Measurements from ENCODE around the gene TCEA2. TPM values are rescaled to one million over a fixed set of nuclear protein-coding genes. Genes with fewer than 3 reads are reported as not detected.
A peak's percentile ranks its signal among the peaks of the same experiment; 100 is the strongest.

The TCEA2 gene
- total and polyA plus RNA-seq, 2 of the 13 experiments (the other 11 are each of a cell fraction or from before 2014, with no cell fraction given): 28.1 to 33.7 TPM

DNA sequence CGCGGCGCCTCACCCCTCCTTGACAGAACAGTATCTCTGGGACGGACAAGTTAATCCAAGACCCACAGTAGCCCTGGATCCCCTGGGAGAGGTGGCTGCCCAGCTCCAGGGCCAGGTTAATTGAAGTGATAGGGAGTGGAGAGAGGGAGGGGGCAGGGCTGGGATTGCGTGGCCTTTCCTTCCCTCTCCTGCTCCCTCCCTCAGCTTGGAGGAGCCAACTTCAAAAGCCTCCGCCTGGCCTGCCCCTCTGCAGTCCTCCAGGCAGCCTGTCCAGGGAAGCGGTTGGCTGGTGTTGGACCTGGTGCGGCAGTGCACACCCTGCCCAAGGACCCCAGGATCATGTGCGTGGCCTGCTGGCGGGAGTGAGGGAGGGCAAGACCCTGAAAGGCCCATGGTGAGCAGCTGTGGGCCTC, 27.1 kb upstream of the TCEA2 start, which contains the start of gene C20orf204 (continued):
- TF ChIP-seq DMTF1 (CRISPR knock-in tag; IDR thresholded peaks at IDR 0.05) (peak; percentile 93), RELA (CRISPR knock-in tag; IDR thresholded peaks at IDR 0.05) (no peak), AGO1 (IDR thresholded peaks at IDR 0.05; ENCODE audit: low read depth, low read length, poor library complexity, severe bottlenecking) (peak; percentile 81), FOSL1 (CRISPR knock-in tag; IDR thresholded peaks at IDR 0.05; ENCODE audit: borderline replicate concordance) (no peak), ZNF331 (CRISPR knock-in tag; IDR thresholded peaks at IDR 0.05) (peak; percentile 91), IKZF1 (IDR thresholded peaks at IDR 0.05) (no peak), POLR2AphosphoS2 (IDR thresholded peaks at IDR 0.05; ENCODE audit: low read depth, low read length) (peak; percentile 78; the same call in 1 of the 2 replicates), NR2F2 (IDR thresholded peaks at IDR 0.05; ENCODE audit: borderline replicate concordance, low read depth) (no peak), SMARCC2 (IDR thresholded peaks at IDR 0.05) (no peak), TBL1XR1 (IDR thresholded peaks at IDR 0.05; ENCODE audit: borderline replicate concordance, low read length, partially characterized antibody) (no peak), CBX5 (CRISPR knock-in tag; IDR thresholded peaks at IDR 0.05; ENCODE audit: borderline replicate concordance) (no peak; the same call in 1 of the 2 replicates), GATAD1 (CRISPR knock-in tag; IDR thresholded peaks at IDR 0.05) (peak; percentile 57), PAWR (CRISPR knock-in tag; IDR thresholded peaks at IDR 0.05; ENCODE audit: borderline replicate concordance) (no peak), ZBTB4 (CRISPR knock-in tag; IDR thresholded peaks at IDR 0.05; ENCODE audit: borderline replicate concordance) (0 out of 2 replicates have a peak, but pooled peaks have one; percentile 40), TAF1 (CRISPR knock-in tag; IDR thresholded peaks at IDR 0.05) (peak; percentile 80; the same call in 1 of the 2 replicates)
- TF ChIP-seq, protein P1, sequence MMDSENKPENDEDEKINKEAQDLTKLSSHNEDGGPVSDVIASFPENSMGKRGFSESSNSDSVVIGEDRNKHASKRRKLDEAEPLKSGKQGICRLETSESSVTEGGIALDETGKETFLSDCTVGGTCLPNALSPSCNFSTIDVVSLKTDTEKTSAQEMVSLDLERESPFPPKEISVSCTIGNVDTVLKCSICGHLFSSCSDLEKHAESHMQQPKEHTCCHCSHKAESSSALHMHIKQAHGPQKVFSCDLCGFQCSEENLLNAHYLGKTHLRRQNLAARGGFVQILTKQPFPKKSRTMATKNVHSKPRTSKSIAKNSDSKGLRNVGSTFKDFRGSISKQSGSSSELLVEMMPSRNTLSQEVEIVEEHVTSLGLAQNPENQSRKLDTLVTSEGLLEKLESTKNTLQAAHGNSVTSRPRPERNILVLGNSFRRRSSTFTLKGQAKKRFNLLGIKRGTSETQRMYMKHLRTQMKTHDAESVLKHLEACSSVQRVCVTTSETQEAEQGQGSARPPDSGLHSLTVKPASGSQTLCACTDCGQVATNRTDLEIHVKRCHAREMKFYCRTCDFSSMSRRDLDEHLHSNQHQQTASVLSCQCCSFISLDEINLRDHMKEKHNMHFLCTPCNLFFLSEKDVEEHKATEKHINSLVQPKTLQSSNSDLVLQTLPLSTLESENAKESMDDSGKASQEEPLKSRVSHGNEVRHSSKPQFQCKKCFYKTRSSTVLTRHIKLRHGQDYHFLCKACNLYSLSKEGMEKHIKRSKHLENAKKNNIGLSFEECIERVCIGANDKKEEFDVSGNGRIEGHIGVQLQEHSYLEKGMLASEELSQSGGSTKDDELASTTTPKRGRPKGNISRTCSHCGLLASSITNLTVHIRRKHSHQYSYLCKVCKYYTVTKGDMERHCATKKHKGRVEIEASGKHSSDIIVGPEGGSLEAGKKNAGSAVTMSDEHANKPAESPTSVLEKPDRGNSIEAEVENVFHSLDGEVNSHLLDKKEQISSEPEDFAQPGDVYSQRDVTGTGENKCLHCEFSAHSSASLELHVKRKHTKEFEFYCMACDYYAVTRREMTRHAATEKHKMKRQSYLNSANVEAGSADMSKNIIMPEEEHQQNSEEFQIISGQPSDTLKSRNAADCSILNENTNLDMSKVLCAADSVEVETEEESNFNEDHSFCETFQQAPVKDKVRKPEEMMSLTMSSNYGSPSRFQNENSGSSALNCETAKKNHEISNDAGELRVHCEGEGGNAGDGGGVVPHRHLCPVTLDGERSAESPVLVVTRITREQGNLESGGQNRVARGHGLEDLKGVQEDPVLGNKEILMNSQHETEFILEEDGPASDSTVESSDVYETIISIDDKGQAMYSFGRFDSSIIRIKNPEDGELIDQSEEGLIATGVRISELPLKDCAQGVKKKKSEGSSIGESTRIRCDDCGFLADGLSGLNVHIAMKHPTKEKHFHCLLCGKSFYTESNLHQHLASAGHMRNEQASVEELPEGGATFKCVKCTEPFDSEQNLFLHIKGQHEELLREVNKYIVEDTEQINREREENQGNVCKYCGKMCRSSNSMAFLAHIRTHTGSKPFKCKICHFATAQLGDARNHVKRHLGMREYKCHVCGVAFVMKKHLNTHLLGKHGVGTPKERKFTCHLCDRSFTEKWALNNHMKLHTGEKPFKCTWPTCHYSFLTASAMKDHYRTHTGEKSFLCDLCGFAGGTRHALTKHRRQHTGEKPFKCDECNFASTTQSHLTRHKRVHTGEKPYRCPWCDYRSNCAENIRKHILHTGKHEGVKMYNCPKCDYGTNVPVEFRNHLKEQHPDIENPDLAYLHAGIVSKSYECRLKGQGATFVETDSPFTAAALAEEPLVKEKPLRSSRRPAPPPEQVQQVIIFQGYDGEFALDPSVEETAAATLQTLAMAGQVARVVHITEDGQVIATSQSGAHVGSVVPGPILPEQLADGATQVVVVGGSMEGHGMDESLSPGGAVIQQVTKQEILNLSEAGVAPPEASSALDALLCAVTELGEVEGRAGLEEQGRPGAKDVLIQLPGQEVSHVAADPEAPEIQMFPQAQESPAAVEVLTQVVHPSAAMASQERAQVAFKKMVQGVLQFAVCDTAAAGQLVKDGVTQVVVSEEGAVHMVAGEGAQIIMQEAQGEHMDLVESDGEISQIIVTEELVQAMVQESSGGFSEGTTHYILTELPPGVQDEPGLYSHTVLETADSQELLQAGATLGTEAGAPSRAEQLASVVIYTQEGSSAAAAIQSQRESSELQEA (CRISPR knock-in tag; IDR thresholded peaks at IDR 0.05; ENCODE audit: not compliant biosample characterization): no peak
